ENCODE measurements around the gene TMC8.
"Not testable (repeated sequence)": the region's sequence is repeated elsewhere in the genome, so short reads cannot be mapped to it uniquely, and the experiment has no call there.

The TMC8 gene

DNA sequence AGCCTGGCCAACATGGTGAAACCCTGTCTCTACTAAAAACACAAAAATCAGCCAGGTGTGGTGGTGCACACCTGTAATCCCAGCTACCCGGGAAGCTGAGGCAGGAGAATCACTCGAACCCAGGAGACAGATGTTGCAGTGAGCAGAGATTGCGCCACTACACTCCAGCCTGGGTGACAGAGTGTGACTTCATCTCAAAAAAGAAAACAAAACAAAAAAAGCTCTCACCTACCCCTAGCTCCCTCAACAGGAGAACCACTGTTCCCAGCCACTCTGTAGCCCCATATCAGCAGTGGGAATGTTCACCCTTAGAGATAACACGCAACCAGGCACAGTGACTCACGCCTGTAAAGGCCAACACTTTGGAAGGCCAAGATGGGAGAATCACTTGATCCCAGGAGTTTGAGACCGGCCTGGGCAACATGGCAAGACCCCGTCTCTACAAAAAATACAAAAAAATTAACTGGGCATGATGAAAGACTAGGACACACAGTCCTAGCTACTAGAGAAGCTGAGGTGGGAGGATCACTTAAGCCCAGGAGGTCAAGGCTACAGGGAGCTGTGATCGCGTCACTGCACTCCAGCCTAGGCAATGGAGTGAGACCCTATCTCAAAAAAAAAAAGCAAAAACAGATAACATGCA is 5.4 kb downstream of the TMC8 start:
- no peak for DNase-seq (ENCODE audit: low read depth in 2 of 2)

DNA sequence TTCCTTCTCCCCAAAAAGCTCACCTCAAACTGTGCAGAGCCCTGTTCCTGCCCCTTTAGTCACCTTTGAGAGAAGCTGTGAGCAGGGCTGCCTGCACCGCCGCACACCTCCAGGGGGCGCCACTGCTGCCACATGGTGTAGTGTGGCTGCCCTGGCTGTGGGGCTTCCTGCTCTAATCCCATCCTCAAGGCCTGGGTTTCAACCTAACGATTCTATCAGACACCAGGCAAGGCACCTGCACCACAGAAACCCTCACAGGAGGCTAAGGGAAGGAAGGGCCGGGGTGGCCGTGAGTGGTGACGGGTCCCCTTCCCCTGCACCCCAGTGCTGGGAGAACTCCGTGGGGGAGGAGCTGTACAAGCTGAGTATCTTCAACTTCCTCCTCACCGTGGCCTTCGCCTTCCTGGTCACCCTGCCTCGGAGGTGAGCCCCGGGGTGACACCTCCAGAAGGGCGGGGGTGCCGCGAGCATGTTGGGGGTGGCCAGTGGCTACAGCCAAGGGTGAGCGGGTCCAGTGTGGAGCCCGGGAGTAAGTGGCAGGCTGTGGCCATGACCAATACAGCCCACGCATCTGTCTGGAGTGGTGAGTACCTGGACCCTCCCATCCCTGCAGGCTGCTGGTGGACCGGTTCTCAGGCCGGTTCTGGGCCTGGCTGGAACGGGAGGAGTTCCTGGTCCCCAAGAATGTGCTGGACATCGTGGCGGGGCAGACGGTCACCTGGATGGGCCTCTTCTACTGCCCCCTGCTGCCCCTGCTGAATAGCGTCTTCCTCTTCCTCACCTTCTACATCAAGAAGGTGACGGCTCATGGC is 7.0 kb downstream of the TMC8 start:
- DNase-seq (ENCODE audit: low read depth in 2 of 2), result no peak

DNA sequence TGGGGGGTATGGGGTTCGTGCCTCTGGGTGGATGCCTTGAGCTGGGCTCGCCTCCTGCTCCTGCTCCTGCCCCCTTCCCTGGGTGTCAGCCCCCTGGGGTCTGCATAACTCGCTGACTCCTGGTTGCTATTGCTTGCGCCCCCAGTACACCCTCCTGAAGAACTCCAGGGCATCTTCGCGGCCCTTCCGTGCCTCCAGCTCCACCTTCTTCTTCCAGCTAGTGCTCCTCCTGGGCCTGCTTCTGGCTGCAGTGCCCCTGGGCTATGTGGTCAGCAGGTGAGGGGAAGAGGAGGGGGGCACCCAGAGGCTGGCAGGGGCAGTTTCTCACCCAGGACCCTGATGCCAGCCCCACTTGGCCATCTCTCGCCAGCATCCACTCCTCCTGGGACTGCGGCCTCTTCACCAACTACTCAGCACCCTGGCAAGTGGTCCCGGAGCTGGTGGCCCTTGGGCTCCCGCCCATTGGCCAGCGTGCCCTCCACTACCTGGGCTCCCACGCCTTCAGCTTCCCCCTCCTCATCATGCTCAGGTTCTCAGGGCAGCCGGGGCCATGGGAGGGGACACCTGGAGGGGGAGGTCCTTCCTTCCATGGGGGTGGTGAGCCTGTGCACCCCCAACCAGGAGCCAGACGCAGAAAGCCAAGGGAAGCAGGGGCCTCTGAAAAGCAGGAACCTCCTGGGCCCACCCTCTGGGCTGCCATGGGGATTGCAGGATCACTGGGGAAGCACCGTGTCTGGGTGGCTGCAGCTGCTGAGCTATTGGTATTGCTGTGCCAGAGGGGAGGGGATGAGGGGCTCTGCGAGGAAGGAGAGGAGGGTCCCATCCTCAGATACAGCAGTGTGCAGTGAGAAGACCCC is 7.9 kb downstream of the TMC8 start:
- DNase-seq (ENCODE audit: low read depth in 2 of 2), result no peak

DNA sequence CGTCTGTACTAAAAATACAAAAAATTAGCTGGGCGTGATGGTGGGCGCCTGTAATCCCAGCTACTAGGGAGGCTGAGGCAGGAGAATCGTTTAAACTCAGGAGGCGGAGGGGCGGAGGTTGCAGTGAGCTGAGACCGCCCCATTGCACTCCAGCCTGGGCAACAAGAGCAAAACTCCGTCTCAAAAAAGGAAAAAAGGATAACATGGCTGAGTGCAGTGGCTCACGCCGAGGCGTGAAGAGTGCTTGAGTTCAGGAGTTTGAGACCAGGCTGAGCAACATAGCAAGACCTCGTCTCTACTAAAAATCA is 9.2 kb downstream of the TMC8 start:
- DNase-seq (ENCODE audit: low read depth in 2 of 2), result not testable (repeated sequence)

DNA sequence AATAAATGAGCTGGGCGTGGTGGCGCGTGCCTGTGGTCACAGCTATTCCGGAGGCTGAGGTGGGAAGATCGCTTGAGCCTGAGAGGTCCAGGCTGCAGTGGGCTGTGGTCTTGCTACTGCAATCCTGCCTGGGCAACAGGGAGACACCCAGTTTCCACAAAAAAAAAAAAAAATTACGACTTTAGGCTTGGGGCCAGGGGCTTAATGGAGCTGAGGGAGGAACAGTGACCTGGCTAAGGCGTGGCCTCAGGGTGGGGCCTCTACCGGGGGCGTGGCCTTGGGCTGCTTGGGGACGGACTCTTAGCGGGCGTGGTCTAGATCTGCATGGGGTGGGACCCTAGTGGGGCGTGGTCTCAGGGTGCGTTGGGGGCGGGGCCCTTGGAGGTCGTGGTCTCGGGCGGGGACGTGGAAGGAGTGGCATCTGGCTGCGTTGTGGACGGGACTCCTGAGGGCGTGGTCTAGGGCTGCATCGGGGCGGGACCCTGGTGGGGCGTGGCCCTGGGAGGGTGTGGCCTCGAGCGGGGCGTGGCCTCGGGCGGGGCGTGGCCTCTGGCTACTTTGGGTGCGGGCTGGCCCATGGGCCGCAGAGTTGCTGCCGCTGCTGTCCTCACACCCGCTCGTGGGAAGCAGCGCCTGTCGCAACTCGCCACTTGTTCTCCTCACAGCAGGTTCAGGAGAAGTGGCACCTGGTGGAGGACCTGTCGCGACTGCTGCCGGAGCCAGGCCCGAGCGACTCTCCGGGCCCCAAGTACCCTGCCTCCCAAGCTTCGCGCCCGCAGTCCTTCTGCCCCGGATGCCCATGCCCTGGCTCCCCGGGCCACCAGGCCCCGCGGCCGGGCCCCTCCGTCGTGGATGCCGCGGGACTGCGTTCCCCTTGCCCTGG is 9.8 kb downstream of the TMC8 start:
- peak; percentile 95 to 98 for DNase-seq (ENCODE audit: low read depth in 2 of 2)

DNA sequence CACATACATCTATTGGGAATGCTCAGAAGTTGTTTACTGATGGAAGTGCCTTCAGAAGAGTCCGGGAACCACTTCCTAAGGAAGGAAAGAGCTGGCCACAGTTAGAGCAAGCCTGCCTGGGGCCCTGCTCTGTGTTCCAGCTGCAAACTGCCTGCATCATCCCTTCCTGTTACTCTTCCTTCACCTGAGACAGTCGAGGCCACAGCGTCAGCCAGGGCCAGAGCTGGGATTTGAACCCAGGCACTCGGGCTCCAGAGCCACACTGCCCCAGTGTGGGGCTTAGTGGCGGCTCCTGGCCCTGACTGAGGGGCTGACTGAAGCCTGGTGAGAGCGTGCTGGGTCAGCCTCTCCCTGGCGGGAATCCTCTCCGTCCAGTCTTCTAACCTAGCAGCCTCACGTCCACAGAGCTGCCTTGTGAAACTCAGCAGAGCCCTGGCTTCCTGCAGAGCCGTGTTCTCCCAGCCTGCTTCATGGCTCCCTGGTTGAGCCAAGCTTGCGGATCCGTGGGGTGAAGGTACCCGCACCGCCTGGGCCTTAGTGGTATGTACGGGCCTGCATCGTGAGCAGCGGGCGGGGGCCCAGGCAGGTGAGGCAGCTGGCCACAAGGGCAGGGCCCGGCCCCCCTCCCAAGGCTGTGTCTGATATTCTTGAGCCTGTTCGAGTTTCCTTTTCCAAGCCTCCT is 11.0 kb downstream of the TMC8 start:
- no peak for DNase-seq (ENCODE audit: low read depth in 2 of 2)

DNA sequence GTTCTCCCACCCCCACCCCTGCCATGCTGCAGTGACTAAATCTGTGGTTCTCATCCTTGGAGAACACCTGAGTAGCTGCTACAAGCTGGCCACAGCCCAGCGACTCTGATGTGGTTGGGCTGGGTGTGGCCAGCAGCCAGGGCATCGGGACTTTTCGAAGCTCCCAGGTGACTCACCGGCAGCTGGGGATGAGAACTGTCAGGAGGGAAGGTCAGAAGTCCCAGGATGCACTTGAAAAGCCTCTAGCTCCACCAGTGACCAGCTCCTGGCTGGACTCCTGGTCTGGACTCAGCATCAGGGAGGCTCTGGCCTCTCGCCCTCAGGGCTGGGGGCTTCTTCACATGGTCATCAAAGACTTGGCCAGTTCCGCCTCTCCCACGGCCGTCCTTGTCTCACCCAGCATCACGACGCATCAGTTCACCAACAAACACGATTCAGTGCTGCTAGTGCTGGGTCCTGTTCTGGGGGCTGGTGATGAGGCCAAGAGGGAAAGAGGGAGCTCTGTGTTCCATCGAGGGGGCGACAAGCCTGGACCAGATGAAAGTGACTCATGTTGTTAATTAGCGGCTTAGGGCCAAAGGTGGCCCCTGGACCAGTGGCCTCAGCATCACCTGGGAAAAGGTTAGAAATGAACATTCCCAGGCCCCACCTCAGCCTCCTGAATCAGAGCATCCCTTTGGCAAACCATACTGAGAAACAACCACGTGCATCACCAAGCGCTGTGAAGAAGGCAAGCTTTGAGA is 11.7 kb downstream of the TMC8 start:
- no peak for DNase-seq (ENCODE audit: low read depth in 2 of 2)

DNA sequence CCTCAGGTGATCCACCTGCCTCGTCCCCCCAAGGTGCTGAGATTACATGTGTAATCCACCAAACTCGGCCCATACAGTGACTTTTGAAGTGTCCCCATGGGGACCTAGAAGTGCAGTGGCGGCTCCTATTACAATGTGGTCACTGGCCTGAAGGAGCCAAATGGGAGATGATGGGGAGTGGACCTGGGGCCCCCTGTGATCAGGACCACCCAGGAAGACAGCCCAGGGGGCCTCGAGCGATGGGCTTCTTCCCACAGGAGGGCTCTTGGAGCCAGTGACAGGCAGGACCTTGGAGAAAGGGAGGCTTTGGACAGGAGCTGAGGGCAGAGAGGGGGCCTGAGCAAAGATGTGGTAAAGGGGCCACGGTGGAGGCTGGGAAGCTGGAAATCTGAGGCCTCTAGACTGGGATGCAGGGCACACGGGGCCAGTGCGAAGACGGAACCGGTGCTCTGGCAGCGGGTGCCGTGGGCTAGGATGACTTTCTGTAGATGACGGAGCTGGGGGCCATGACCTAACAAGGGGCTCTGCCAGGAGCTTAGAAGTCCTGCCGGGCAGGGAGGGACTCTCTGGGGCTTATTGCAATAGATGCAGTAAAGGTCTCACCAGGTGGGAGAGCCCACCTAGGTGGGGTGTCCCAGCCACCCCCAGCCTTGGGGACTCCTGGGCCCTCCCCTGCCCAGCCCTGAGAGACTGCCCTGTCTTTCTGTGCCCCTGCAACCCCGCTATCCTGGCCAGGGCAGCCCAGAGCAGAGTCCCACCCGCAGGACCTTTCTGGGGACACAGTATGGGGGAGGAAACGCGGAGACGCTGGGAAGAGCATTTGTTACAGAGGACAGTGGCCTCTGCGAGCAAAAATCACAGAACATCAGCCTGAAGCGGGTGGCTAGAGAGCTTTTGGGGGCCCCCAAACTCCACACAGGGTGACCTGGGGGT is 12.9 kb downstream of the TMC8 start:
- no peak for DNase-seq (ENCODE audit: low read depth in 2 of 2)

DNA sequence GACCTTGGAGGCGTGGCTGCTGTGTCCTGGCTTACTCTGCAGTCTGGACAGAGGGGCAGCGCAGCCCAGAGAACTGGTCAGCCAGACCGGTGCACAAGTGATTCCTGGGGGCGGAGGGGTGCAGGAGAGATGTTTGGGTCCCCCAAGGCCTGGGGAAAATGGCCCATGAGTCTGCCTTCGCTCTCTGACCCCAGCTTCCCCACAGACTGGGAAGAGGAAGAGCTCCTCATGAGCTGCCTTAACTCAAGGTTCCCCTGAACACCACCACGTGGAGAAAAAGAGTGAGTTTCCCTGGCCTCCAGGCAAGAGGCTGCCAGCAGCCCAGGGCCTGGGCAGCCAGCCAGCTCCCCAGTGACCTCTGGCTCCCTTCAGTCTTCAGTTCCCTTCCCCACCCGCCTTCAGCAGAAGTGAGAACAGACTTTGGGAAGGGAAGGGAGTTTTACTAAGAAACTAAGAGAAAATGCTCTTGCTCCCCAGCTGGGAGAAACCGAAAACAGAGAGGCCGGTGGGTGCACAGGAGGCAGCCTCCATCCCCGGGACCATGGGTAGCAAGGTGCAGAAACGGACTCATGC is 13.7 kb downstream of the TMC8 start:
- DNase-seq (ENCODE audit: low read depth in 2 of 2), result no peak

DNA sequence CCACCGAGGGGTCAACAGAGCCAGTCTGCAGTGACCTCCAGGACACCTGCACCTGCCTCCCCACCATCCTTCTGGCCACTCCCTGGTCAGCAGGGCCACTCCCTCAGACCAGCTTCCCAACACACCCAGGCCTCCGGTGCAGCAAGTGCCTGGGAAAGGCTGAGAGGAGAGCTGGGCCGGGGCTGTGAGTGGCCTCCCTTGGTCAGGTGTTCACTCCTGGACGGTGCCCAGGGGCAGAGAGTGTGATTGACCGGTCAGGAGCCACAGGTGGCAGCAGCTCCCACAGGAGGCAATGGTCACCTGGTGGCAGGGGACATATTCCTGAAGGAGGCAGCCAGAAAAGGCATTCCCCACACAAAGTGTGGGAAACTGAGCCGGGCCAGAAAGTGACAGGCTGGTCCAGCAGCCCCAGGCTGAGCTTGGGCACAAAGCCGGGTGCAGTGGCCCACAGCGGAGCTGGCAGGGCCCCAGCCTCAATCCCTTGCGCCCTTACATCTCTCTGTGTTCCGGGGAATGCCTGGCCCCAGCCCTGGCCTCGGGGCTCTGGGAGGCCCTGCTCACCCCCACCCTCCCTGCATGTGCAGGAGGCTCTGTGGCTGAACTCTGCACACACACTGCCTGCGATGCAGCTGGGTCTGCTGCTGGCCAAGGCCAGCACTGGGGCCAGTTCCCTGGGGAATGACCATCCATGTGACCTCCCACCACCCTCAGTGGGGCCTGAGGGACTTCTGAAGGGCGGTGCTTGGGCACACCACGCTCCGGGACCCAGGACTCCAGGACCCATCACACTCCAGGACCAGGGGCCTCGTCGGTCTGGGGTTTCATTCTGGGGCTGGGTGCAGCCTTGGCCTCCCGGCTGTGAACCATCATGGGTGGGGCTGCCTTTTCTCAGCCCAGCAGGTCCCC is 14.4 kb downstream of the TMC8 start:
- DNase-seq (ENCODE audit: low read depth in 2 of 2), result no peak

DNA sequence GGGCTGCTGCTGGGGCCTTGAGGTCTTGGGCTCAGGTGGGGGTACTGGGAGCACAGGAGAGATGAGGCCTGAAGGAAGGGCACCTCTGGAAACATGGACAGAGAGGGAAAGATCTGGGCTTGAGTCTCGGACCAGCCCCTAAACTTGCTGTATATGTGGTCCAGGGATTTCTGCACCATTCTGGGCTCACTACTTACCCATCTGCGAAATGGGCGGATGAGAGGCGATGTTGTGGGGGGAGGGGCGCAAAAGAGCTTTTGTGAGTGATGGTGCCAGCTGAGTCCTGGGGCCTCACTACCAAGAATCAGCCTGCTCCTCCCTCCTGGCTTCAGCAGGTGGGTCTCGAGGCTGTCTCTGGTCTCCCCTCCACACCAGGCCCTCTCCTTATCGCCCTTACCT is 15.9 kb downstream of the TMC8 start:
- DNase-seq (ENCODE audit: low read depth in 2 of 2), result no peak

DNA sequence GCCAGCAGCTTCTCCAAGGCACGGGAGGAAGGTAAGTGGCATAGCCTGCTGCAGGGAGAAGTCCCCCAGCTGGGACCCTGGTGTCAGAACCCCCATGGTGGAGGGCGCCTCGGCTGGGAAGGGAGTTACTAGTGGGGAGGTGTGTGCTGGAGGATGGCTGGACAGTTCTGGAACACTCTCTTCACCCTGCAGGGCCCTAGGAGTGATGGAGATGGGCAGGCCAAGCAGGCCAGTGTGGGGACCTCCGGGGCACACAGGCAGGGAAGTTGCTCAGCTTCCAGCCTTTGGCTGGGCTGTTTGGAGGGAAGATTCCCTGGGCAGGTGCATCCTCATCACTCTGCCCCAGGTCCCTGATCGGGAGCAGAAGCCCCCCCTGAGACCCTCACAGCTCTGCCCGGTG is 16.3 kb downstream of the TMC8 start:
- no peak for DNase-seq (ENCODE audit: low read depth in 2 of 2)

DNA sequence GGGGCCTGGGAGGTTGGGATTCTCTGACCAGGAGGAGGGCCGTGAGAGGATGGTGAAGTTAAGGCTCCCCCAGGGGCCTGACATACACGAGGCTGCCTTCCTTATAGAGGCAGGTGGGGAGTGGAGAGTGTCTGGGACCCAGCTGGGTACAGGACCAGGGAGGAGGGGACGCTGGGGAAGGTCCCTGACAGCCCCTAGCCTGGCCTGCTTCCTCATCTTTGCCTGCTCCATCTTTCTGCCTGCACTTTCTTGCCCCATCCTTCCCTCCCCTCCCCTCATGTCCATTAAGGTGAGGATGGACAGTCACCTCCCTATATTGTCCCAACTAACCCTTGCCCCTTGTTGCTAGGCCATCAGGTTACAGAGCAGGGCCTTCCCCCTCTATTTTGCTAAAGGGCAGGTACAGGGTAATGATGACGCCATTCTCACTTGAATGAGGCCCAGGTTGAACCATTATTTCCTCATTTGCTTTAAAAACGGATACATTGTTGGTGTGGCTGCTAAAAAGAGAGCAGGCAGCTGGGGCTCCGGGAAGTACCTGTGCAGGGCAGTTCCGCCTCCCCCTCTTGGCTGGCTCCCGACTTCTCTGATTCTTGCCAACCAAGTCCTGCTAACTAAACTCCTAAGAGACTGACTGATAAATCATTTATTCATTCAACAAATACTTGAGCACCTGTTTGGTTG is 16.9 kb downstream of the TMC8 start:
- no peak for DNase-seq (ENCODE audit: low read depth in 2 of 2)

DNA sequence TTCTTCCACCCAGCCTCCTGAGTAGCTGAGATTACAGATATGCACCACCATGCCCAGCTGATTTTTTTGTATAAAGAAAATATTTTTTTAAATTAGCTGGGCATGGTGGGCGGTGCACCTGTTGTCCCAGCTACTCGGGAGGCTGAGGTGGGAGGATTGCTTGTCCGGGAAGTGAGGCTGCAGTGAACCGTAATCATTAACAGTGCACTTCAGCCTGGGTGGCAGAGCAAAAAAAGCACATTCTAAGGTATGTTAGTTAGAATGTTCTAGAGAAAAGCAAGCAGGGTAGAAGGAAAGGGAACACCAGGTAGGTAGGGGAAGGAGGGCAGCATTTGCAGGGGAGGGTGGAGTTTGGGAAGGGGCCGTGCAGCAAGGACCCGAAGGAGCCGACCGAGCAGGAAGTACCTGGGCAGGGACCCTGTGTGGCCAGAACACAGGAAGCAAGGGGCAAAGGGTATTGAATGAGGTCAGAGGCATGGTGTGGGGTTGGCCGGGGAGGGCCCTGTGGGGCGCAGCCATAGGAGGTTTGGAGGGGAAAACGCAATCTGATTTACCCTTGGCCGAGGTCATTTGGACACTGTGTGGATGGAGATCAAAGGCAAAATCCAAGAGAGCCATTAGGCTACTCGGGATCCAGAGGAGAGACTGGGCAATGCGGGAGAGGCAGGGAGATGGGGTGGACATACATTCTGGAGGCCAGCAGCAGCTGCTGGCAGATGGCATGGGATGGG is 17.9 kb downstream of the TMC8 start:
- no peak for DNase-seq (ENCODE audit: low read depth in 2 of 2)

DNA sequence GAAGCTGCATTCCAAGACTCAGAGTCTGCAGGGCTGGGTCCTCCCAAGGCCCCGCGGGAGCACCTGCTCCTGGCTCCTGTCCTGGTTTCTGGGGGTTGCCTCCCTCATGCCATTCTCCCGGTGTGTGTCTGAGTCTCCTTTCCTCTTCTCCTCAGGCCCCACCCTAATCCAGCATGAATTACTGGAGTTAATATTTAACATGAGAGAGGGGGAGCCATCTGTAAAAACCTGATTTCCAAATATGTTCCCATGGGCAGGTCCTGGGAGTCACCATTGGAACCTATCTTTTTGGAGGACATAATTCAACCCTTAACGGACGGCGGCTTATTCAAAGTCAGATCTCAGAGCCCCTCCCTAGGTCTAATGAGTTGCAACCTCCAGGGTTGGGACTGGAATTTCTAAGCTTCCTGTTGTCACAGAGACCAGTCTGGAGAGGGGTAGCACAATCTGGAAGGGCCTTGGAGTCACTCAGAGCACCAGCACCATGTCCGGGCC is 21.0 kb downstream of the TMC8 start:
- DNase-seq (ENCODE audit: low read depth in 2 of 2), result no peak

Data from stimulated activated CD8-positive, alpha-beta memory T cell treated with anti-CD3 and anti-CD28 coated beads, Interleukin-2, amount 100 ng/mL, for 48 hours (primary cell).